Umbilical cord (tissue), 2 donors: ENCODE measurements around the gene SLC8A1. TPM values are rescaled to one million over a fixed set of nuclear protein-coding genes. Genes with fewer than 3 reads are reported as not detected.

Experiments used
- DNase-seq: peaks from one replicate; pipeline ENCODE4 v3.0.0-alpha.2; 2015; ENCODE audit warnings: low spot score
- total RNA-seq: library from RNA; depleted of rRNA; stranded (reverse); fragments of >200 nt; gene quantifications from one replicate; pipeline ENCODE4 v1.2.3, GENCODE V29; 2014; ENCODE audit warnings: low replicate concordance; ENCODE audit not compliant: insufficient read depth

The SLC8A1 gene
- total RNA-seq, 1 donor from 2014 or later, result 431 TPM

GRCh38 chr2:40049781-40050180 is 402.1 kb downstream of the SLC8A1 start:
- DNase-seq, result no peak

GRCh38 chr2:40048506-40048905 is 403.4 kb downstream of the SLC8A1 start:
- no peak for DNase-seq

GRCh38 chr2:40047406-40047805 is 404.5 kb downstream of the SLC8A1 start:
- no peak for DNase-seq
